SKM-1 treated with dmso at 0.1 percent for 144 hours (cell line): ENCODE data around the gene ASB8.

Source experiments
- DNase-seq: peaks from one replicate; lab custom pipeline; 2025; ENCODE audit not compliant: unreplicated experiment; lab: John Stamatoyannopoulos, UW

The ASB8 gene

GRCh38 chr12:48106681-48107613, 50.4 kb downstream of the ASB8 start:
- no peak for DNase-seq

- peak; percentile 69 for DNase-seq
Measured at GRCh38 chr12:48105867-48106680, 51.2 kb downstream of the ASB8 start, which contains the start of gene SENP1. Gene SENP1, minus strand, starts transcription at chr12:48106079. Its CDS starts 4,607 bp downstream, at chr12:48101472.

- DNase-seq: no peak
Measured at GRCh38 chr12:48105321-48105866, 51.9 kb downstream of the ASB8 start.

GRCh38 chr12:48104531-48104930, 52.8 kb downstream of the ASB8 start:
- DNase-seq: no peak
